ENCODE data around the gene SESN1. TPM values are rescaled to one million over a fixed set of nuclear protein-coding genes. Genes with fewer than 3 reads are reported as not detected.

Gene SESN1
- total RNA-seq, 1 donor from 2014 or later = 49.0 TPM

- H3K4me3 ChIP-seq = no peak overlapping the region
- H3K9me3 ChIP-seq = no peaks in the 10 kb centered on the region
- H3K4me1 ChIP-seq = peaks cover 0 to 19% of the 10 kb centered on the region in 2 donors
- H3K36me3 ChIP-seq = peaks cover 14 to 61% of the 10 kb centered on the region in 2 donors
- intact Hi-C loops (cut with DNase I) = no loop called here
- H3K27me3 ChIP-seq = no peaks in the 10 kb centered on the region
- H3K27ac ChIP-seq = no peak overlapping the region
- TF ChIP-seq CTCF (IDR thresholded peaks at IDR 0.05) = no peak
- DNase-seq (ENCODE audit: low spot score in 2 of 2) = no peak
Observed at GRCh38 chr6:108999428-108999827, 95.2 kb downstream of the SESN1 start.

GRCh38 chr6:108998485-108998884, 96.2 kb downstream of the SESN1 start:
- H3K4me3 ChIP-seq = no peak overlapping the region
- no peaks in the 10 kb centered on the region for H3K27me3 ChIP-seq
- peaks cover 21 to 70% of the 10 kb centered on the region in 2 donors for H3K36me3 ChIP-seq
- H3K27ac ChIP-seq = no peak overlapping the region
- intact Hi-C loops (cut with DNase I) = no loop called here
- no peak for DNase-seq (ENCODE audit: low spot score in 2 of 2)
- TF ChIP-seq CTCF (IDR thresholded peaks at IDR 0.05) = no peak
- H3K9me3 ChIP-seq = no peaks in the 10 kb centered on the region
- H3K4me1 ChIP-seq = peaks cover 0 to 19% of the 10 kb centered on the region in 2 donors

GRCh38 chr6:108996208-108996607, 98.4 kb downstream of the SESN1 start:
- Histone ChIP-seq H3K27ac (no peak overlapping the region), H3K4me3 (no peak overlapping the region), H3K27me3 (no peaks in the 10 kb centered on the region), H3K4me1 (no peaks in the 10 kb centered on the region), H3K36me3 (peaks cover 42 to 90% of the 10 kb centered on the region in 2 donors), H3K9me3 (no peaks in the 10 kb centered on the region)
- no peak for TF ChIP-seq CTCF (IDR thresholded peaks at IDR 0.05)
- DNase-seq (ENCODE audit: low spot score in 2 of 2) = no peak
- intact Hi-C loops (cut with DNase I) = no loop called here

- H3K4me1 ChIP-seq = no peaks in the 10 kb centered on the region
- no peak for TF ChIP-seq CTCF (IDR thresholded peaks at IDR 0.05)
- no peak overlapping the region for H3K4me3 ChIP-seq
- no peaks in the 10 kb centered on the region for H3K9me3 ChIP-seq
- no peaks in the 10 kb centered on the region for H3K27me3 ChIP-seq
- no peak overlapping the region for H3K27ac ChIP-seq
- intact Hi-C loops (cut with DNase I) = no loop called here
- DNase-seq (ENCODE audit: low spot score in 2 of 2) = no peak
- H3K36me3 ChIP-seq = peaks cover 51 to 89% of the 10 kb centered on the region in 2 donors
Observed at GRCh38 chr6:108995296-108995695, 99.3 kb downstream of the SESN1 start.

GRCh38 chr6:108993876-108994275, 100.8 kb downstream of the SESN1 start:
- no peaks in the 10 kb centered on the region for H3K27me3 ChIP-seq
- DNase-seq (ENCODE audit: low spot score in 2 of 2) = no peak
- H3K4me1 ChIP-seq = no peaks in the 10 kb centered on the region
- no peaks in the 10 kb centered on the region for H3K9me3 ChIP-seq
- peaks cover 64 to 89% of the 10 kb centered on the region in 2 donors for H3K36me3 ChIP-seq
- H3K4me3 ChIP-seq = no peak overlapping the region
- intact Hi-C loops (cut with DNase I) = no loop called here
- H3K27ac ChIP-seq = no peak overlapping the region
- no peak for TF ChIP-seq CTCF (IDR thresholded peaks at IDR 0.05)

GRCh38 chr6:108989700-108990099, 104.9 kb downstream of the SESN1 start:
- intact Hi-C loops (cut with DNase I) = no loop called here
- TF ChIP-seq CTCF (IDR thresholded peaks at IDR 0.05) = no peak
- H3K36me3 ChIP-seq = peaks cover 71 to 78% of the 10 kb centered on the region in 2 donors

More at GRCh38 chr6:108989700-108990099, 104.9 kb downstream of the SESN1 start:
- no peak overlapping the region for H3K4me3 ChIP-seq
- no peaks in the 10 kb centered on the region for H3K9me3 ChIP-seq
- DNase-seq (ENCODE audit: low spot score in 2 of 2) = no peak
- no peak overlapping the region for H3K27ac ChIP-seq
- H3K4me1 ChIP-seq = no peaks in the 10 kb centered on the region
- H3K27me3 ChIP-seq = no peaks in the 10 kb centered on the region

Data from ascending aorta (tissue), 2 donors.